HG02571 (cell line): ENCODE measurements around the gene UPF3A.

ENCODE experiments used
- ATAC-seq: cut with Tn5 transposase; IDR thresholded peaks from one replicate; pipeline ENCODE4 v1.9.1; 2021; ENCODE audit warnings: mild to moderate bottlenecking, moderate library complexity; ENCODE audit not compliant: unreplicated experiment

The UPF3A gene

GRCh38 chr13:114303700-114304327 lies 22.4 kb downstream of the UPF3A start:
- ATAC-seq, result no peak

DNA sequence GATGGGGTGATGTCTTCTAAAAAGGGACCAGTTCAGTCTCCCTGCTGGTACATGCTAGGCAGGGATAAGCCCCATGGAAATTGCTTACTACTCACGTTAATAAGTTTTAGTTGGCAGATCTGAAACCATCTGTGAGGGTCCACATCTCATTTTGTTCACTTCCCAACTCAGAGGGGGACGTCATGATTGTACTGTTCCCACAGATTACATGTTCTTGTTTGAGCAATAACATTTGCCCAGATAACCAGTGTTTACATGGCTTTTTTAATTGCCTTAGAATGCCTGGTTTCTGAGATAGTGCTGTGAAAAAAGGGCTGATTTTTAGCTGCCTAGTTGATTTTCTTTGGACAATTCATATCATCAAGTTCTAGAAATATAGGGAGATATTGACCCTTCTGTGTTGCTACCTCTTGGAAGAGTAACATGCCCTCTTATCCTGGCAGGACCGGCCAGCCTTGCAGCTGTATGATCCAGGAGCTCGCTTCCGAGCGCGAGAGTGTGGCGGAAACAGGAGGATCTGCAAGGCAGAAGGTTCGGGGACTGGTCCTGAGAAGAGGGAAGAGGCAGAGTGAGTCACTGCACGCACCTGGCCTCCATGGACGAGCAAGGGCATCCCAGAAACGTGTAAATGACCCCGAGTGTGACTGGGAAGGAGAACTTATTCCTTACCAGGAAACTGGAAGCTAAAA lies 23.1 kb downstream of the UPF3A start:
- ATAC-seq, result no peak

DNA sequence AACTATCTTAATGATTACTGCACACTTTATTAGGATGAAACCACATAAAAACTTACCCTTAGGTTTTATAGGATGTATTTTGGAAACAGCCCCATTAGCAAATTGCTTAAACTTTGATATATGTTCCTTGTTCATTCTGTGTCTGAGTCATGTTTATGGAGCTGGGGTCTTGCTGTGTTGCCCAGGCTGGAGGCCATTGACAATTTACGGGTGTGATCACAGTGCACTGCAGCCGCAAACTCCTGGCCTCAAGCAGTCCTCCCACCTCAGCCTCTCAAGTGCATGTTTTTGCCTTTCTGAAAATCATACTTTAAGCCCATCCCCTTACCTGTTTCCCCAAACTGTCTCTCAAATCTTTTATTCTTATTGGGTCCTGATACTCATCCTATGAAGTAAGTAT lies 27.7 kb downstream of the UPF3A start:
- ATAC-seq, result no peak

DNA sequence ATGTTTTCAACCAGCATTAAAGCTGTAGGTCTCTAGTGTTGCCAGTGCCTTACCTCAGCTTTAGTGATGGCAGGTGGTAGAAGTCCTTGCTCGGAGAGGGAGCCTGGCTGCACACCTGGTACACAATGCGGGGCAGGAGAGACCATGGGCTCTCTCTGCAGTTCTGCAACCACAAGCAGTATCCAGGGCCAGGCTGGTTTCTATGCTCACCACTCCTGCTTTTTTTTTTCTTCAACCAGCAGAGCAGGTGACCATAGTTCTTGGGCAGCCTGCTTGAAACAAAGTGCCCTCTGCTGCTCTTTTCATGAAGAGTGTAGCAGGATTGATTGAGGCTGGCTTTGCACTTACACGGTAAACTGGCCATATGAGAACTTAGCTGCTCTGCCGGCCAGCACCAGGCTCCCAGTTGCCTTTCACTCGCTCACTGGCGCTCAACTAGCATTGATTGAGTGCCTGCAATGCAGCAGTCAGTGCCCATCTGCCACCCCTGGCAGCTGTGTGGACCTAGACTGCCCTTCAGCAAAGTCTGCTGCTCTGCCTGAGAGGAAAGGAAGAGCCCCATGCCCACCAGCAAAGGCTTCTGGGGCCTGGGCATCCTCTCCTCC lies 28.5 kb downstream of the UPF3A start:
- ATAC-seq, result no peak

DNA sequence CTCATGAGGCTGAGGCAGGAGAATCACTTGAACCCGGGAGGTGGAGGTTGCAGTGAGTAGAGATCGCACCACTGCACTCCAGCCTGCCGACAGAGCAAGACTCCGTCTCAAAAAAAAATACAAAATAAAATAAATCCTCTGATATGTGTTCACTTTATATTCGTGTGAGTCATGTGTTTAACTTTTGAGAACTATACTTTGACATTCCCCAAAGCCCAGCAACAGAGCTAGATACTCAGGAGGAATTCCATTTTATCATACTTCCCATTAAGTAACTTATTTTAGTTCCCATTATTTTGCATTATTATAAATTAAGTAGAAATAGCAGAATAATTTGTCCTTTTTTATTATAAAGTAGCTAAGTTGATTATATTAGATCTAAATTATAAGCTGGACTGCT lies 29.6 kb downstream of the UPF3A start:
- no peak for ATAC-seq

GRCh38 chr13:114311387-114311786 lies 30.0 kb downstream of the UPF3A start:
- no peak for ATAC-seq

GRCh38 chr13:114311908-114312307 lies 30.5 kb downstream of the UPF3A start:
- ATAC-seq, result no peak

- ATAC-seq, result no peak
These were observed 31.9 kb downstream of the UPF3A start for GRCh38 chr13:114313061-114313860.

- peak; percentile 88 for ATAC-seq
These were observed 32.9 kb downstream of the UPF3A start, which contains the start of gene CHAMP1 for GRCh38 chr13:114314074-114314912. Gene CHAMP1, plus strand, starts transcription at chr13:114314503. Its CDS starts 9,340 bp downstream, at chr13:114323843.

DNA sequence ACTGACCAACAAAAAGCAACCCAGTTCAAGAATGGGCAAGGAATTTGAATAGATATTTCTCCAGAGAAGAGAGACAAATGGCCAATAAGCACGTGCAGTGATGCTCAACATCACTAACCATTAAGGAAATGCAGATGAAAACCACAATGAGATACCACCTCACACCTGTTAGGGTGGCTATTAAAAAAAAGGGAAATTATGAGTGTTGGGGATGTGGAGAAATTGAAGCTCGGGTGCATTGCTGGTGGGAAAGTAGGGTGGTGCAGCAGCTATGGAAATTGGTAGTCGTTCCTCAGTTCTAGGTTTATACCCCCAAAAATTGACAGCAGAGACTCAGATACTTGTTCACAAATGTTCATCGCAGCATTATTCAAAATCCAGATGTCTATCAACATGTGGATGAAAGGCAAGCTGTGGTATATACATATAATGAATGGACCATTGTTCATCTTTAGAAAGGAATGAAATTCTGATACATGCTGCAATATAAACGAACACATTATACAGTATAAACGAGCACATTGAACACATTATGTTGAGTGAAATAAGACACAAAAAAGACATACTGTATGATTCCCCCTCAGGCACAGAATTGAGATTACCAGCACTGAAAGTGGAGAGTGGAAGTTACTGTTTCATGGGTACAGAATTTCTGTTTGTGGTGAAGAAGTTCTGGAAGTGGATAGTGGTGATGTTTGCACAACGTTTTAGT lies 33.8 kb downstream of the UPF3A start:
- ATAC-seq, result no peak

GRCh38 chr13:114318624-114319023 lies 37.2 kb downstream of the UPF3A start:
- no peak for ATAC-seq

GRCh38 chr13:114319441-114319913 lies 38.1 kb downstream of the UPF3A start:
- ATAC-seq, result no peak

DNA sequence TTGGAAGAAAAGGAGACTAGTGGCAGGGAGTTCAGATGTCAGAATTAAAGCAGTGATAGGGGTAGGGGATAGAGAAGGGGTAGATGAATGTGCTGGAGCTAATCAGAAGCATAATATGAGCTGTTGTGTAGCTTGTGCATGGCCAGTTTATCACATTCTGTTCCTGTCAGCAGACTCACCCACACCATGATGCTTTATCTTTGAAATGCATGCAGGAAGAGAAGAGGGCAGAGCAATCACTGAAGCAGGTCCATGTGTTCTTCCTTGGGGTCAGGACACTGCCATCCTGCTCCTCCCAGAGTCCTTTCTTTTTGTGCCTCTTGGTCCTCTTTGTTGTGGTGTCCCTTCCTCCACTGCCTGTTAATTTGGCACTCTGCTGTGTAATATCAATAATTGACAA lies 38.7 kb downstream of the UPF3A start:
- no peak for ATAC-seq

DNA sequence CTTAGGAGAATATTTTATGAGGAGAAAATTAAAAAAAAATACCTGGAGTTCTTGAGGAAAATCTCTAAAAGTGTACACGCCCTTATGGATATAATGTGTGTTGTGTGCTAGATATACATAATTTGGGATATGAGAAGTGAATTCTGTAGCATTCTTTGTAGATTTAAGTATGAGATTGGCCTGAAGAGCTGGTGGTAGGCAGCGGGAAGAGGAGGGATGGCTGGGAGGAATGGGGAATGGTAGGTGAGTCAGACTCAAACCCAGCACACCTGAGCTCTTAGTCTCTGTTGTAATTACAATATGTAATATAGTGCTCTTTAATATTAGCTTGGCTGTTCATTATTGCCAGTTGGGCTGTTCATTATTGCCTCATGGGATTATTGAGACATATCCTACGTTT lies 39.9 kb downstream of the UPF3A start:
- ATAC-seq, result no peak

DNA sequence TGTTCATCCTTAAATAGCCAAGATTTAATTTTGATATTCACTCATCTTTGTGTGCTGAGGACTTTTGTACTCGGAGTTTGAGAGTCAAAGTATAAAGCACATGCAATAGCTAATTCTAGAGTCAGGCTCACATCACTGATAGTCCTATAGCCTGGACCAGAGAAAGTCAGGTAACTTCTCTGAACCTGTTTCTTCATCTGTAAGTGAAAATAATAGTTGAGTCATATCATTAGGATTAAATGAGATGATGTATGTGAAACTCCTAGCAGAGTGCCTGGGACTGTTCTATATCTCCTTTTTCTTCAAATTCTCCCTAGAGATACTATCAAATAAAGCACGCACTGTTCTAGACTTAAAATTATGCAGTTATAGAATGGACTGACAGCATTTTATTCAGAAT lies 41.9 kb downstream of the UPF3A start:
- ATAC-seq, result no peak

DNA sequence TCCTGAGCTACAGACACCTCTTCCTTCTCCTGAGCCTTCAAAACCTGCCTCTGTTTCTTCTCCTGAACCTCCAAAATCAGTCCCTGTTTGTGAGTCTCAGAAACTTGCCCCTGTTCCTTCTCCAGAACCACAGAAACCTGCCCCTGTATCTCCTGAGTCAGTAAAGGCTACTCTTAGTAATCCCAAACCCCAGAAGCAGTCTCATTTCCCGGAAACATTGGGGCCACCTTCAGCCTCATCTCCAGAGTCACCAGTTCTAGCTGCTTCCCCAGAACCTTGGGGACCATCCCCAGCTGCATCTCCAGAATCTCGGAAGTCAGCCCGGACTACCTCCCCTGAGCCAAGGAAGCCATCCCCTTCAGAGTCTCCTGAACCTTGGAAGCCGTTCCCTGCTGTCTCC lies 42.9 kb downstream of the UPF3A start:
- no peak for ATAC-seq

DNA sequence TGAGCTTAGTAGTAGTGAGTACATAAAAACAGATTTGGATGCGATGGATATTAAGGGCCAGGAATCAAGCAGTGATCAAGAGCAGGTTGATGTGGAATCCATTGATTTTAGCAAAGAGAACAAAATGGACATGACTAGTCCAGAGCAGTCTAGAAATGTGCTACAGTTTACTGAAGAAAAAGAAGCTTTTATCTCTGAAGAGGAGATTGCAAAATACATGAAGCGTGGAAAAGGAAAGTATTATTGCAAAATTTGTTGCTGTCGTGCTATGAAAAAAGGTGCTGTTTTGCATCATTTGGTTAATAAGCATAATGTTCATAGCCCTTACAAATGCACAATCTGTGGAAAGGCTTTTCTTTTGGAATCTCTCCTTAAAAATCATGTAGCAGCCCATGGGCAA lies 44.3 kb downstream of the UPF3A start:
- no peak for ATAC-seq

DNA sequence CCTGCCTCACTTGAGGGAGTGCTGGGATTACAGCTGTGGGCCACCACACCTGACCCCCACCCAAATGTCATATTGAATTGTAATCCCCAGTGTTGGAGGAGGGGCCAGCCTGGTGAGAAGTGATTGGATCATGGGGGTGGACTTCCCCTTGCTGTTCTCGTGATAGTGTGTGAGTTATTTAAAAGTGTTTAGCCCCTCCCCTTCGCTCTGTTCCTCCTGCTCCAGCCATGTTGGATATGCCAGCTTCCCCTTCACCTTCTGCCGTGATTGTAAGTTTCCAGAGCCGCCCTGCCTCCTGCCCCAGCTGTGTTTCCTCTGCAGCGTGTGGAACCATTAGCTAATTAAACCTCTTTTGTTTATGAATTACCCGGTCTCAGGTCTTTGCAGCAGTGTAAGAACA lies 46.6 kb downstream of the UPF3A start:
- ATAC-seq, result no peak

DNA sequence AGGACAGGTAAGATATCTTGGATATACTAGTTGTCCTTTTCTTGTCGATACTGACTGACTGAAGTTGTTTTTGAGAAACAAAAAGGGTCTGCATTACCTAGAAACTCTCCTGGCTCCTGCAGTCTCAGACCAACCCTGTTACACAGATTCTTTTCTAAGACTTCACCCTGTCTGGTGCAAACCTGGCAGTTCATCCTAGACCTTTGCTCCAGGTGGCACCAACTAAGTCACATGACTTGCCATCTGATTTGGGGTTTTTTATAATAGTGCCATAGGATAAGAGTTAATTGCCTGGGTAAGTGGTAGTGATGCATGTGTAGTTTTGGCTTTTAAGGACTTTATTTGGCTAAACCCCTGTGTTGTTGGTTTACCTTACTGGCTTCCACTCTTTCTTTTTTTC lies 47.2 kb downstream of the UPF3A start:
- no peak for ATAC-seq

GRCh38 chr13:114330086-114330485 lies 48.7 kb downstream of the UPF3A start:
- ATAC-seq, result no peak
